CD4-positive, alpha-beta T cell treated with Interleukin-1 beta for 1 hour (primary cell): ENCODE measurements around the gene ATG5.

Source experiments
- DNase-seq, 2 donors: peaks; one replicate each; pipeline ENCODE4 v3.0.0-alpha.2; 2020 to 2022

ATG5 gene

DNA sequence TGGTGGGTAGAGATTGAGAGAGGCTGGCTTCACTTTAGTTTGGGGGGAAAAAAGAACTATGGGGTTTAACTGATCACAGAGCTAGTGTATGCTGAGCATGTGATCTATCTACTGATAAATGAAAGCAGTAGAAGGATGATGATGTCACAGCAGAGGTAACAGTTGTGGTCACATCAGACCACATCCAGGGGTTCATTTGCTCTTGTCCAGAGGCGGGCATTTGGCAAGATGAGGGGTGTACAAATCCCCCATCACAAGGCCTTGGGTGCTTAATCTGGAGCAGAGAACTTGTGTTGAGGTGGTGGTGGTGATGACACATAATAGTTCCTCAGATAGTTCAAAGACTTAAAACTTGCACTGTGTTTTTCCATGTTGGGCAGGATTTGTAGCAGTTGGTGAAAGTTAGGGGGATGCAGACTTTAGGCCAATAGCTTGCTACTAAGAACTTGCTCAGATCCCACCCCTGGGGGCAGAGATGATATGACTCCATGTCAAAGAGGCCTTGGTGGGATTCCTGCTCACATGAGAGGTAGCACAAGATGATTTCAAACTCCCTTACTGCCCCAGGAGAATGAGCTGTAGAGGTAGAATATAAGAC lies 176.0 kb downstream of the ATG5 start:
- peak; percentile 19 to 37 for DNase-seq

DNA sequence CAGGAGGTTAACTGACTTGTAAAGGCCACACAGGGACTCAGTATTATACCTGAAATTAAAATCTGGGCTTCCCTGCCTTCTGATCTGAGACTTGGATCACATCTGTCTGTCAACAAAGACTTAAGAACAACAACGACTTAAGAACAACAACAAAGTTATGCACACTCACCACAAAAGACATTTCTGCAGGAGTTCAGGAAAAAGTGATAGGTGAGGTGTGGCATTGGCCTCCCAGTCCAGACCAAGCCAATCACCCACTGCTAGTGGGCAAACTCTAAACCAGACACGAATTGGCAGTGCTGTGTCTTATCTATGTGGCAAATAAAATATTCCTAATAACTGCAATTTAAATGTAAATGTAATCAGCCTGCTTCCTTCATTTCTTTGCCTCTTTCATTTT lies 178.1 kb downstream of the ATG5 start:
- DNase-seq, result no peak

DNA sequence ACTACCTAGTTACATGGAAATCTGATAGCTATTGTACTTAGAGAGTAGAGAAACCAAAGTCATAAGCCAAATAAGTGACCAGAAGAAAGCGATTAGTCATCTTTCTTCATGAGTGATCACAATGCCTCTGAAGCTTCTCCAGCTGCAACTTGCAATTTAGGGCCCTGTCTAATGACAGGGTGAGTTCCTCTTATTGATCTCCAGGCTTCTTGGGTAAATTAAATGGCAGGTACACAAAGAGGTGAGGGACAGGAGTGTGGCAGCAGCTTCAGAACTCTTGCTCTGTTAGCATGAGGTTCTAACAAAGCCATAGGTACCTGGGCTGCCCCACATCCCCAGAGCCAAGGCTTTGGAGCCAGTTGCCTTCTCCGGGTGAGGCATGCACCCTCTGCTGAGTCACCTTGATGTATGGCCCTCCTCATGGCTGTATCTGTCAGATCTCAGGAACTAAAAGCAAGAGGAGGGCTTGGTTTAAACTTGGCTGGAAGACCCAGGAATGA lies 178.7 kb downstream of the ATG5 start:
- DNase-seq, result no peak

DNA sequence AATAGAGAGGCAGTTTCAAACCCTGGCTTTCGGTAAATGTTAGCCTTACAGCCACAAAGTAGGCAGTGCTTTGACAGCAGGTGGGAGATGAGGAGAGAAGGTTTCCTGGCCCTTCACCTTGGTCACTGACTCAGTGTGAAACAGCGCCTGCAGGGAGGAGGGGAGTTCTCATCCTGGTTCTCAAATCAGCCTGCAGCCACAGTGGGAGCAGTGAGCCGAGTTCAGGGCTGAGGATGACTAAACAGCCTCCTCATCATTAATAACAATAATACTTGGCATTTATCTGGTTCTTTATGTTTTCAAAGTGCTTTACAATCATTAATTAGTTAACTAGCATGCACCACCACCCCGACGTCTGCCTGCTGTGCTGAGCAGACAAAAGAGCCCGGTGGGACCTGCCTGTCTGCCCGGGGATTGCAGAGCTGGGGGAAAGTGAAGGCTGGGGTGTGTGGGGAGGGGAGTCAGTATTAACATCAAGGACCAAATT lies 179.8 kb downstream of the ATG5 start:
- DNase-seq, result no peak

DNA sequence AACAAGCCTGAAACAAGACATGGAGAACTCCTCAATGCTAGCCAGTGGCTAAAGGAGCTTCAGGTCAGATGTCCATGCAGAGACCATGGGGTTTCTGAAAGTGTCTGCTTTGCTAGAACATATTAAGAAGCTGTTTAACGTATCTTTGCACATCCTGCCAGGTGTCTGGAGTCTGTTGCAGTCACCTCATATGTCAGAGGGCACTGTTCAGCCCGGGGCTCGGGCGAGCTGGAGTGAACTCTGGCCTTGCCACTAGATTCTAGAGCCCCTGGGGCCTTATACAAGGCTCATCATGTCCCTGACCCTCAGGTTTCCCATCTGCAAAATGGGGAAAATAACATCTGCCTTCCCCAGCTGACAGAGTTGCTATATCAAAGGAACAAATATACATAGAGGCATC lies 180.4 kb downstream of the ATG5 start:
- DNase-seq, result no peak

DNA sequence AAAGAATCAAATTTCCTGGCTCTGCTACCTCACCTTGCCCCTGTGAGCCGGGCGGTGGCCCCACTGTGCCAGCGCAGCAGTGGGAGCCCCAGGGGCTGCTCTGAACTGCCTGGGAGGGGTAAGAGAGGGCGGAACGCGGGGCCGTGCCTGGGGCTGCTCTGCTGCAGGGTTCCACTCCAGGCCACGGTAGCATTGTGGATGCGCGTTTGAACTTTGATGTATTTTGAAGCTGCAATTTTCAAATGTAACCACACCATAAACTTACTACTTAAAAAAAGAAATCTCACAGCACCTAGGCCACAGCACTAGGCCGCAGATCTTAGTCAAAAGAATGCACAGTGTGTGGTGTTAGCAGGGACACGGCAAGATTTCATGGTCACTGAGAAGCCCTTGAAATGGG lies 181.9 kb downstream of the ATG5 start:
- DNase-seq, result no peak

DNA sequence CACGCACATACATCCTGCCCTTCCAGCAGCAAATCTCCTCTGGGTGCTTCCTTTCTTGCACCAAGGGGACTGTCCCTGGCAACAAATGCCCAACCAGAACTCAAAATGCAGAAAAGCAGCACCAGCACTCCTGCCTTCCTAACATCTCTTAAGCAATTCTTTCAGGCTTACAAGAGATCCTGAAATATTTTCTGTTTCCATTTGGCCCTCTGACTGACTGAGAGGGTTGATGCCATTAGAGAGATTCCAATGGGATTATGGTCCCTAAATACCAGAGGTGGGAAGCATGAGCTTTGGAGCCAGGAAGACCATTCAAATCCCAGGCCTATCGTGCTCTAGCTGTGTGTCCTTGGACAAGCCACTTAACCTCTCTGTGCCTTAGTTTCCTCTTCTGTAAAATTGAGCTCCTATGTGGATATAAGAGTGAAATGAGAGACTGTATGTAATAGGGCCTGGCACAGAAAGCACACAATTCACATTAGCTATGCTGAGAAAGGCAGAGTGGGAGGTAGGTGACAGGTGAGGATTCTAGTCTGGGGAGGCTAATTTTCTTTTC lies 182.6 kb downstream of the ATG5 start:
- no peak for DNase-seq

DNA sequence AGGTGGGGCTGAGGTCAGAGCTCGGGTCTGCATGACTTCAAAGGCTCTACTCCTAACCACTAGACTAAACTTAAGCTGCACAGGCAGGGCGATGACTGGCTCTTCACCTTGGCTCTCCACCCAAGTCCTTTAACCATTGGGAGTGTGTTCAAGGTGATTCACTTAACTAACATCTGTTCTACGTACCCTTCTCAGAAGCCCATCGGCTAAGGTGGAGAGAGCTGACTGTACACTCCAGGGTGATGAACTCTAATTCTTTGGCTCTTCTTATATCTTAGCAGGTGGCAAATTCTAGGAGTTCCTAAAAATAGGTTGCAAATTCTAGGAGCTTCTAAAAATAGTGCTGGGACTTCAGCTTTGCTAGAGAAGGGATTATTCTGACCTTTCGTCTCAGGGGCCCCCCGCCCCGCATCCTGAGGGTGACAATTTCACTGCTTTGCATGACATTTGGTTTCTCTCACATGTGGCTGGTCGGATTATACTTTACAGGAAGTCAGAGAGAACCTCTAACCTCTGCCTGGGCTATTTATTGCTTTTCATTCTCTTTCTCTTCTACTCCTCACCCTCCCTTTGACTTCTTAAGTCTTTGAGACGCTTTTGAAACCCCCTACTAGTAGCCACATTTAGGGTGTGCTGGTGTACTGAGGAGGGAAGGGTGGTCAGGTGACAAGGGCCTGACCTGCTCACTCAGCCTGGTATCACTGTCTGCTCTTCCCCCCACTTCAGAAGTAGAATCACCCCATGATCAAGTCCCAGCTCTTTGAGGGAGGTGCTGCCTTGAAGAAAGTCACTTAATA lies 183.9 kb downstream of the ATG5 start:
- DNase-seq, result peak; percentile 24 to 44

DNA sequence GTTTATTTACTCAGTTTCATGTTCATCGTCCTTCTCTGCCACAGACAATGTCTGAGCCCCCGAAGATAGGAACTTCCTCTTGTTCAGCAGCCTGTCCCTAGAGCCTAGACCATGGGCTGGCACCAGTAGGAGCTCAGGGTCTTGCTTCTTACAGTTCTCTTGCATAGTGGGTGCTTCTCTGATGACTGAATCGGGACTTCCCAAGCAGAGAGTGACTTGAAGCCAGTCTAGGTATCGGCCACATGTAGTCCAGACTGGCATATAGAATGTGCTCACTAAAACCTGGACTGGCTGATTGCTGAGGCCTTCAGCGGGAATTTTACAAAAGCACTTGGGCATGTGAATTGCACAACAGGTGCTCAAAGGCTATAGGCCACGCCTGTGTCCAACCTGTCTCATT lies 187.4 kb downstream of the ATG5 start:
- DNase-seq, result no peak

DNA sequence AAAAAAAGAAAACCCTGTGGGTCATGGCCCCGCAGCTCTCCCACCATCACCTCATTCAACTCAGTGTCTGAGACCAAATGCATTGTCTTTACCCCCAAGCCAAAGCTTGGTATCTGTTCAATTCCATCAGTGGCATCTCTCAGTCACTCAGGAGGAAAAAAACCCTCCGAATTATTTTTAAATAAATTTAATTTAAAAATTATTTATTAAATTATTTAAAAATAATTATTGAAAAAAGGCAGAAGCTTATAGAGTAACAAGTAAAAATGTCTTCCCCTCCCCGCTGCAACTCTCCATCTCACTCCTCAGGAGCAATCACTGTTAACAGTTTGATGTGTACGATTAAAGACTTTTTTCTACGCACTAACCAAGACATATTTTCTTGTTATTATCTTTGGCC lies 188.7 kb downstream of the ATG5 start:
- DNase-seq, result no peak

DNA sequence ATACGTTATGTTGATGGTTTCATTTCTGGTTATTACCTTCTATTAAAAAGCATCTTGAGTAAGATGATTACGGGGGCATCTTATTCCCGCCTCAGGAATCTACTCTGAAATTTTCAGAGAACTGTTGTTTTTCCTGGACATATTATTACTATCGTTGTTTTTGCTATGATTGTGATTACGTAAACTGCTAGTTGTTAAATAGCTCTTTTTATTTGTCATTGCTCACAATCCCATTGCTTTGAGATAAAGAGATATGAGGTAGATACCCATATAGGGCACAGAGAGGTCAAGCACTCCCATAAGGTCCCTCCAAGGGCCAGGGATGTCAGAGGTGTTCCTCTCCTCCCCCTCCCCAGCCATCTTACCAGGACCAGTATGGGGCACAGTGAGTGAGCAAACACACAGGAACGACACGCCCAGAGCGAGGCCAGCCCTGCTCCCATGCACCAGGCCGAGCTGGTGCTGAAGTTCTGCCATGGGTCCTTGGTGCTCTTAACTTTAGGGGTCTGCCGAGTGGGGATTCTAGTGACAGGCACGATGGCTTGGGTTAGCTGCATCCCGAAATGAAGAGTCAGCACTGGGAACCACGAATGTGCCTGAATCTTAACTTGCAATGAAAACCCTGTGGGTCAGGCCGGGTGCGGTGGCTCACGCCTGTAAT lies 189.5 kb downstream of the ATG5 start:
- no peak for DNase-seq

DNA sequence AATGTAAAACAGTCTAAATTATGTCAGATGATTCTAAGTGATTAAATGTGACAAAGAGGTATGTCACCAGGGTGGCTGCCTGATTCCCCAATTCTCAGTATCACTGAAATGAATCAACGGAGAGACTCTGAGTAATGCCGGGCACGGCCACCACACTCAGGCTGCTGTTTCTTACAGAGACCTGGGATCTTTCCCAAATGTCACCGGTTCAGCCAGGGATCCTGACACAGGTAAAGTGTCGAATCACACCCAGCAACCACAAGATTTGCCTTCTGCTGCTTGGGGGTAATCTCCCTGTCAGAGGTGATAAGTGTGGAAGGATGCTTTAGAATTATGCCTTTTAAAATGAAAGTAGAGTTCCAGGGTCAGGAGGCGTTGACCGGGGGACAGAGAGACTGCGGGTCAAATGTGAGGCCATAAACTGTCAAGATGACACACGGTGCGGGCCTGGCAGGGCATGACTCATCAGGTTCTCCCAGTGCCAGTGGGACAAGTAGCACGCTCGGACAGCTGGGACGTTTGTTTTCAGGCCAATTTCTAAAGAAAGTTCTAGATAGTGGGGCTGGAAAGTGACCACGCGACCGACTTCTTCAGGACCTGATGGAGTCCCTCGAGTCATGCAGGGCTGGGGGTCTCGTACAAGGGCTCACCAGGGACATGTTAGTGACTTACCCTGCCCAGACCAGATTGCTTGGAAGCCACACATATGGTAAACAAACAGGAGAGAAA lies 190.5 kb downstream of the ATG5 start:
- no peak for DNase-seq
